Kidney epithelial cell (primary cell): ENCODE measurements around the gene SRRM2. TPM values are rescaled to one million over a fixed set of nuclear protein-coding genes. Genes with fewer than 3 reads are reported as not detected.

Experiments used
- DNase-seq: peaks from one replicate; pipeline ENCODE4 v3.0.0-alpha.2; 2010; ENCODE audit warnings: low read depth
- H3K27me3 ChIP-seq: 2 replicates; pipeline ENCODE4 v1.6.0; 2011; ENCODE audit warnings: low read length; ENCODE audit not compliant: control insufficient read depth, insufficient read depth
- H3K36me3 ChIP-seq: 2 replicates; pipeline ENCODE4 v1.5.1; 2011; ENCODE audit warnings: low read length; ENCODE audit not compliant: control insufficient read depth, insufficient read depth
- H3K4me3 ChIP-seq: 2 replicates; pipeline ENCODE4 v1.5.1; 2011; ENCODE audit warnings: low read depth, mild to moderate bottlenecking, control low read depth, low read length
- total RNA-seq: library from RNA; depleted of rRNA; stranded (reverse); fragments of >200 nt; gene quantifications from 2 replicates; pipeline ENCODE4 v1.2.3, GENCODE V29; 2015
- TF ChIP-seq, protein P1 (sequence below): IDR thresholded peaks from 2 replicates; pipeline ENCODE4 v1.5.1; 2011; ENCODE audit warnings: mild to moderate bottlenecking, moderate library complexity, low read length, control low read depth, inconsistent platforms; ENCODE audit not compliant: insufficient read depth, poor library complexity, severe bottlenecking

SRRM2 gene
- total RNA-seq, 1 donor from 2014 or later = 82.6 TPM

DNA sequence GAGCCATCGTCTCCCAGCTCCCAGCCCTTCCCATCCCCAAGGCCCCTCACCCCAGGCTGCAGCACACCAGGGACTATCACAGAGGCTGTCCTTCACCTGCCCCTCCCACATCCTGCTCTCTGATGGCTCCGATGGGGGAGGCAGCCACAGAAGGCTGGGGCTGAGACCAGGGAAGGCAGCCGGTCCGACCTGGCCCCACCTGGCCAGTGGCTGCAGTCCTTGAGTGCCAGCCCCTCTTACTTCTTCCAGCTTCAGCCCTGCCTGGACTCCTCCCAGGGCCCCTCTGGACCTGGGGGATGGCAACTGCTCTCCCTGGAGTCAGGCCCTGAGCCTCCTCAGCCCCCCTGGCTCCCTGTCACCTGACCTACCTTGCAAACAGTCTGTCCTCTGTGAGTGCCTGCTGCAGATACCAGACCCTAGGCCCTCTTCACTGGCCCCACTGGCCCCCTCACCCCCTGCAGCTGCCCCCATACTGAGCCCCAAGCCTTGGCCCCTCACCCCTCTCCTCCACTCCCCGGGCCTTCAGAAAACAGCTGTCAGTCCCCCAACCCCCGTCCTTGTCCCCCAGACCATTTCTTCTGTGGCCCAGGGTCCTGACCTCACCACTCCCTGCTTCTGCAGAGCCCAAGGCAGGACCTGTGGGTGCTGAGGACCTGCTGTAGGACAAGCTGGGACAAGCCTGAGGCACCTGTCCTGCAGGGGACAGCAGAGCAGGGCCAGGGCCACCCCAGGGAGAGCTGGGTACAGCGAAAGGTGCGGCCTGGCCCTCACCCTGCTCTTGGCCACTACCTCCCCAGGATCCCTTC is 12.6 kb upstream of the SRRM2 start:
- Histone ChIP-seq H3K27me3 (no peaks in the 10 kb centered on the region), H3K4me3 (no peak overlapping the region), H3K36me3 (no peaks in the 10 kb centered on the region)
- TF ChIP-seq, protein P1, sequence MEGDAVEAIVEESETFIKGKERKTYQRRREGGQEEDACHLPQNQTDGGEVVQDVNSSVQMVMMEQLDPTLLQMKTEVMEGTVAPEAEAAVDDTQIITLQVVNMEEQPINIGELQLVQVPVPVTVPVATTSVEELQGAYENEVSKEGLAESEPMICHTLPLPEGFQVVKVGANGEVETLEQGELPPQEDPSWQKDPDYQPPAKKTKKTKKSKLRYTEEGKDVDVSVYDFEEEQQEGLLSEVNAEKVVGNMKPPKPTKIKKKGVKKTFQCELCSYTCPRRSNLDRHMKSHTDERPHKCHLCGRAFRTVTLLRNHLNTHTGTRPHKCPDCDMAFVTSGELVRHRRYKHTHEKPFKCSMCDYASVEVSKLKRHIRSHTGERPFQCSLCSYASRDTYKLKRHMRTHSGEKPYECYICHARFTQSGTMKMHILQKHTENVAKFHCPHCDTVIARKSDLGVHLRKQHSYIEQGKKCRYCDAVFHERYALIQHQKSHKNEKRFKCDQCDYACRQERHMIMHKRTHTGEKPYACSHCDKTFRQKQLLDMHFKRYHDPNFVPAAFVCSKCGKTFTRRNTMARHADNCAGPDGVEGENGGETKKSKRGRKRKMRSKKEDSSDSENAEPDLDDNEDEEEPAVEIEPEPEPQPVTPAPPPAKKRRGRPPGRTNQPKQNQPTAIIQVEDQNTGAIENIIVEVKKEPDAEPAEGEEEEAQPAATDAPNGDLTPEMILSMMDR = no peak
- no peak for DNase-seq

DNA sequence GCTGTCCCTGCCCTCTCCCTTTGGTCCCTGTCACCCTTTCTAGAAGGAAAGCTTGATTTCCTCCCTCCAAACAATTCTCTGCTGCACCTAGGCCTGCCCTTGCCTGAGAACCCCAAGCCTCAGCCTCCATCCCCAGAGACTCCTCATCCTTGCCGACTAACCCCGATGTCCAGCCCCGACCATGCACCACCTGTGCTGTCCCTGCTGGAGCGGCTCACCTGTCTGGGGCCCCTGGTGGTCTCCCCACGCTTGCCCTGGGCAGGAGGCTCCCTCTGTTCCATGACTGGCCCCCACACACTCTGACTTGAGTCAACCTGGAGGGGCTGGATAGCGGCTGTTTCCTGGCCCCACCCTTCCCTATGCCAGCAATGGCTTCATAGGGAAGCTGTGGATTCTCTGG is 12.0 kb upstream of the SRRM2 start:
- Histone ChIP-seq H3K27me3 (no peaks in the 10 kb centered on the region), H3K36me3 (no peaks in the 10 kb centered on the region), H3K4me3 (no peak overlapping the region)
- TF ChIP-seq, protein P1 = no peak
- DNase-seq = no peak

DNA sequence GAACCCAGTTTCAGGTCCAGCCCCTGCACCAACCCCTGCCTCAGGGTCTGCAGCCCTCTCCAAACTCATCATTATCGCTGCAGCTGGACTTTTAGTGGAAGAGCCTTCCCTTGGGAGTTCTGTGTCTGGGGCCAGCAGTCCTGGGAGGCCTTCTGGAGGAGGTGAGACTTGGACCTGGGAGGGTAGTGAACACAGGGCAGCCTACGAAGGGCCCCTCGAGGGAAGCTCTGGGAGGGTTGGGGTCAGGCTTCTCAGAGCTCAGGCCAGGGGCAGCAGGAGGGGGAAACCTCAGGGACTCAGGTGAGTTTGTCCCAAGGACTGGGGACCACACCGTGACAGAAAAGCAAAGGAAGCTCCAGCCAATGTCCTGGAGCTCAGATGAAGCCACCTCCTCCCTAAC is 11.3 kb upstream of the SRRM2 start:
- TF ChIP-seq, protein P1 = no peak
- Histone ChIP-seq H3K4me3 (no peak overlapping the region), H3K27me3 (no peaks in the 10 kb centered on the region), H3K36me3 (no peaks in the 10 kb centered on the region)
- DNase-seq = no peak

DNA sequence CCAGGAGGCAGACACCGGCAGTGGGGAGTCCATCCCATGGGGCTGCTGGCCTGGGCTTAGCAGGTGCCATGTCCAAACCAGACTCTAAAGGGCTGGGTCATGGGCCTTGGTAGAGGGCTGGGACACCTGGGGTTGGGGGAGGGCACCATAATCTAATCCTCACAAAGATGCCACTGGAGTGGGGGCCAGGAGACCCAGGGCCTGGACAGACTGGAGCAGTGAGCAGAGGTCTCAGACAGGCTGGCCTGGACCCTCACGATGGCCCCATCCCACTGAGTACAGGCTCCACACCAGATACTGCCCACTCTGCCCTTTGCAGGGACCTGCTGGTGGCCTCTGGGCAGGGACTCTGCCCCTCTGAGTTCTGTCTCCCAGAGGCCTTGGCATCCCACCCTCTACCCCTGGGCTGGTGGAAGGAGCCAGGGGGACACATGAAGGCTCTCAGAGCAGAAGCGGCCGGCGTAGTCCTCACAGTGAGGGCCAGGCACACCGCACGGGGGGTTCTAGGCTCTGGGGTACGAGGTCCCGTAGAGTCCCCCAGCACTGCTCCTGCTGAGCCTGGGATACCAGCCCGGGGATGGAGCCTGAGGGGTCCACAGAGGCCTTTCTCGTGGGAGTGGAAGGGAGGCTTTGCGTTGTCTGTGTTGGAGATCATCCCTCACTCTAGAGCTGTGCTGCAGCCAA is 10.0 kb upstream of the SRRM2 start:
- H3K27me3 ChIP-seq = no peaks in the 10 kb centered on the region
- no peak for DNase-seq
- TF ChIP-seq, protein P1 = no peak

DNA sequence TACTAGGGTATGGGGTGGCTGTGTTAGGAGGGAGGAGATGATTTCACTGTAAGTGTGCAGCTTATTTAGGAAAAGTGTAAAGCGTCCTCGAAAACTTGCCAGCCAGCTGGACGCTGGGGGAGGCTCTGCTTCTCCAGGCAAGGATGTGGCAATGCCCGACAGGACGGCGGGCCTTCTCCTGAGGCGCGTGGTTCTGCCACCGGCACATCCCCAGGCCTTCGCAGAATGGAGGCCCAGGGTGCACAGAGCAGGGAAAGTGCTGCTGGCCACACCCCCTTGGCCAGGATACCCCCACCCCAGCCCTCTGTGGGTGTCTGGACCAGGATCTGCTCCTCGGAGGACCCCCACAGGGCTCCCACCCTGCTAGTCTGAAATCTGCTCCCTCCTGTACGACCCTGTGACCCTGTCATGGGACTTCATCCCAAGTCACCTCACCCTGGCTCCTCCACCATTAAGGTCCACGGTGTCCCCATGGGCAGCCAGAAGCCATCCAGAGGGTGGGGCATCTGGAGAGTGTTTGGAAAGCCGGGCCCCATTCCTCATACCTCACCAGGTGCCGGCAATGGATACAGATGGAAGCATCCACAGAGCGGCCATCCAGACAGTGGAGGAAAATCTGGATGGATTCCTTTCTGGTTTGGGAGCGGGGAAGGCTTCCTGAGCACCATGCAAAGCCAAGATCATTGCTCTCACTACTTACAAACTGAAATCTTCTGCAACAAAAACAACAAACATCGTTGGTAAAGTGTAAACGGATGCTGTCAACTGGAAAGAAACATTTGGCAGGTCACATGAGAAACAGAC is 9.2 kb upstream of the SRRM2 start:
- H3K4me3 ChIP-seq = no peak overlapping the region
- DNase-seq = no peak
- TF ChIP-seq, protein P1 = no peak

More for the DNA sequence above, 10.0 kb upstream of the SRRM2 start:
- H3K4me3 ChIP-seq = no peak overlapping the region
- no peaks in the 10 kb centered on the region for H3K36me3 ChIP-seq

More for the DNA sequence above, 9.2 kb upstream of the SRRM2 start:
- H3K36me3 ChIP-seq = no peaks in the 10 kb centered on the region
- no peaks in the 10 kb centered on the region for H3K27me3 ChIP-seq
